IPS-18c (cell line): ENCODE measurements around the gene RPRM.
"Not testable (repeated sequence)": the region's sequence is repeated elsewhere in the genome, so short reads cannot be mapped to it uniquely, and the experiment has no call there.

Source experiments
- H3K4me3 ChIP-seq: 2 replicates; pipeline ENCODE4 v1.7.0; 2013; ENCODE audit warnings: low read depth, mild to moderate bottlenecking, low read length, moderate library complexity; ENCODE audit not compliant: insufficient read depth
- H3K9me3 ChIP-seq: one replicate; pipeline ENCODE4 v1.6.1; 2013; ENCODE audit warnings: mild to moderate bottlenecking, low read length, moderate library complexity; ENCODE audit not compliant: control insufficient read depth, insufficient read depth

The RPRM gene

GRCh38 chr2:153474407-153474806, 4.2 kb downstream of the RPRM start:
- H3K9me3 ChIP-seq, result no peaks in the 10 kb centered on the region
- no peak overlapping the region for H3K4me3 ChIP-seq

DNA sequence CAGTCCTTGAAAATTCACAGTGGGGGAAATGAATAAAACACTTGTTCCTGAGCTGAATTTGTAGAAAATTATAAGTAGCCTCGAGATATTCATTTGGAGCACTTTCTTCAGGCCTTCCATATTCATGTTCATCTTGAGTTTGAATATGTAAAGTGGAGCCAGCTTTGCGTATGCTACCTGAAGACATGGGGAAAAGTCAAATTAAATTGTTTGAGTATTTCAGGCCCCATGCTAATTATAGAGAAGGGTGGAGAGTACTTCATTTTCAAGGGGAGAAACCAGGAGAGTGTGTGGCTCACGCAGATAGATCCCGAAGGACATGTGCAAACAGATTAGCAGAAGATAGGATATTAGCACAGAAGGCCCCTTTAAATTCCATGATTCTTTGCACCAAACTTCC, 7.7 kb downstream of the RPRM start:
- Histone ChIP-seq H3K4me3 (no peak overlapping the region), H3K9me3 (no peaks in the 10 kb centered on the region)

DNA sequence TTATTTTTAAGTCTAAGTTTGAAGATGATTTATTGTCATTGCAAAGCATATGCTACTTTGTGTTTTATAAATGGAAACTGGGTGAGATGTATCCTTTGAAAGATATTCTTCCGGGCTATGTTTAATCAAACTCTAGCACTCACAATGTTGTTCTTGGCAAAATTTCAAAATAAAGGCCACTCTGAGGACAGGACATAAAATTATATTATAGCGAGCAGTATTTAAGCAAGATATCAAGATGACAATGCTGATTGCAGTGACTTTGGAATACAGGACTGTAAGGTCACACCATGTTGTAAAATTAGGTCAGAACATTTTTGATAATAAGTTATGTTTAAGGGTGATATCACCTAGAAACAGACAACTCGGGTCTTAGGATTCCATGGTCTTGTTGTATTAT, 14.2 kb downstream of the RPRM start:
- H3K9me3 ChIP-seq, result no peaks in the 10 kb centered on the region
- H3K4me3 ChIP-seq, result no peak overlapping the region

DNA sequence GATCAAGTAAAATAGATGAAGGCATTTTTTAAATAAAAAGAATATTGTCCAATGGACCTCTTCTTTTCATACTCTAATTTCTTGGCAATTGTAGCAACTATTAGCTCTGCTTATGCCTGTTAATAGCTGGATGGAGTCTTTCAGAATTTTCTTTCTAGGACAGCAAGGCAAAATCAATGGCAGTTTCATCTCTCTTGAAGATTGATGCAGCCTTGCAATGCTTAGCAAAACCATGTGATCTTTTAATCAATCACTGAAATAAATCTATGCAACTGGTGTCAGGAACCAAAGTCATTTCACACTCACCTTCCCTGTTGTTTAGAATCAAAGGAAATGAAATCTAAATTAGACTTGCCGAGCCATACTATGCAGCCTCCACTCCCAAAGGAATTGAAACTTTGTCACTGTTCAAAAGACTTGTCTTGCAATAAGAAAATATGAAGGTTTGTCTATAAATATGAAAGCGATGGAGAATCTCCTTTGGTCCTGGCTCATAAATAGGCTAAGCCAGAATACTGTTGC, 16.2 kb downstream of the RPRM start:
- Histone ChIP-seq H3K4me3 (no peak overlapping the region), H3K9me3 (no peaks in the 10 kb centered on the region)

DNA sequence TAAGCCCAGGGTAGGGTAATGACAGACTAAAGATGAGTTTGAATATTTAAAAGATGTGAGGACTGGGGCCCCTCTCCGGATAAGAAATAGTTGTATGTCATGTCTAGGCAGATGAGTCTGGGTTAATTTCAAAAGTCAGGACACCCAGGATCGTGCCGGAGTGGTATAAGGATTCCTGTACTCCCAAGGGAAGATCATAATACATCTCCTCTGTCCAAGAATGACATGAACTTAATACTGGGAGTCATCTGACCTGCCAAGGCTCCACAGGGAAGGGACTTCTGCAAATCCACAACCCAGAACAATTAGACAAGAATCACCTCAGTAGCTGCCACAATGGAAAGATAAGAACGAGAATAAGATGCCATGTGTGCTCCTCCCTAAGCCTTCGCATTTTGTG, 17.1 kb downstream of the RPRM start:
- Histone ChIP-seq H3K4me3 (no peak overlapping the region), H3K9me3 (no peaks in the 10 kb centered on the region)

DNA sequence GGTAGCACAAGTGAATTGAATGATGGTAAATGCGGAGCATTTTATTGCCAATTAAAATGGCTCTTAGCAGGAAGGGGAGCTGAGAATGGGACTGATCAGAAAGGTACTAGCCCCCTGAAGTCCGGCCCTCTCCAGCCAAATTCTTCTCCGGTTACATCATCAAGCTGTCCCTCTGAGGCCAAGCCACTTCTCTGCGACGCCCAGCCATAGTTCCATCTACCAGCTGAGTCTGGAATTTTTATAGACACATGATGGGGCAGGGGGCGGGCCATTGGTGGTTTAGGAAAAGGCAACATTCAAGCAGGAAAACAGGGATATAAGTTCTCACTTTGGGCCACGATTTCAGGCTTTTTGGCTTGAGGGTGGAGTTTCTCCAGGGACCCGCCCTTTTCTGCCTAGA, 22.7 kb downstream of the RPRM start:
- H3K4me3 ChIP-seq, result no peak overlapping the region
- no peaks in the 10 kb centered on the region for H3K9me3 ChIP-seq

DNA sequence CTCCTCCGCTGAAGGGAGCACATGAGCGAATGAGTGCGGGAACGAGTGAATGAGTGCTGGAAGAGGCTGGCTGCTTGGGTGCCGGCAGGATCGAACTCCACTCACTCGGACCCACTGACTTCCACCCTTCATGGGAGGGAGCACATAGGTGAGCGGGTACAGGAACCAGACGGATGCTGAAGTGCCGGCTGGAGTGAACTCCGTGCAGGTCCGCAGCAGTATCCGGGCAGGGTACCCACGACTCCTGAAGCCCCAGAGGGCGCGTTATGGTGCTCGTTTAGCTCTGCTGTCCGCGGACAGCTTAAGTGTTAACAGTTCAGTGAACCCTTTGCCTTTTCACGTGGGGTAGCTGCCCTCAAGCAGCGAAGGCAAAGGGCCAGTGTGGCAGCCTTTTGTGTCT, 23.2 kb downstream of the RPRM start:
- no peaks in the 10 kb centered on the region for H3K9me3 ChIP-seq
- H3K4me3 ChIP-seq, result no peak overlapping the region

DNA sequence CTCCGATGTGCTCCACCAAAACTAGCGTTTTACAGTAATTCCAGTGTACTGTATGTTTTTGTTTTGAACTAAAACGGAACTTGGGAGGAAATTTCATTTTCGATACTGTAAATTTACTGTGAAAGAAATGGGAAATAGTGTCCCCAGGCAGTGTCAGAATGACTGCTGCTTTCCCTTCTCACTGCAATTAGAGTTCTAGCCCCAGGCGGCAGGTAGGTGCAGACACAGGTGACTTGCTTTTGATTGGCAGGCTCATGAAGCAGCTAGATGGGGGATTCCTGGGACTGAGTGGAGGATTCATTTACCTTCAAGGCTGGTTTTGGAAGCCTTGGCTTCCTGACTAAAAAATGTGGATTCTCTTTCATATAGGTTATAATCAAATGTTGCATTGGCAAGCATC, 27.0 kb downstream of the RPRM start:
- H3K4me3 ChIP-seq, result no peak overlapping the region
- no peaks in the 10 kb centered on the region for H3K9me3 ChIP-seq

- Histone ChIP-seq H3K4me3 (no peak overlapping the region), H3K9me3 (peaks cover 8% of the 10 kb centered on the region)
Observed at GRCh38 chr2:153443106-153443505, 35.5 kb downstream of the RPRM start.

GRCh38 chr2:153442616-153443015, 35.9 kb downstream of the RPRM start:
- not testable (repeated sequence) for H3K9me3 ChIP-seq, H3K4me3 ChIP-seq

GRCh38 chr2:153440090-153440489, 38.5 kb downstream of the RPRM start:
- H3K9me3 ChIP-seq, H3K4me3 ChIP-seq: not testable (repeated sequence)

DNA sequence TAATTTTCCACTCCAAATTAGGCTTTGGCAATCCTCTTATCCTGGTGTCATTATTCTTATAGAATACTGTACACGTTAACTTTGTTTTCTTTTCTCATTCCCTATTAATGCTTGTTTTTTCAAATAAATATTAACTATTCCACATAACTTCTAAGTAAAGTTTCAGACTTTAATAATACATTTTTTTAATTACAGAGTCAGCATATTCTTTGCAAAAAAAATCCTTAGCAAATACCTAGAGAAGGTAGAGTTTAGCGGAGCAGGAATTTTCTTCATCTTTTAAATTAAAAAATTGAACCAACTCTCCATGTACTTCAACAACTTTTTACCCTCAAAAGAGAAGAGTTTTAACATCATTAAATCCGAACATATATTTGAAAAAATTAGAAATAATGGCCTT, 45.2 kb downstream of the RPRM start:
- Histone ChIP-seq H3K9me3 (no peaks in the 10 kb centered on the region), H3K4me3 (no peak overlapping the region)

DNA sequence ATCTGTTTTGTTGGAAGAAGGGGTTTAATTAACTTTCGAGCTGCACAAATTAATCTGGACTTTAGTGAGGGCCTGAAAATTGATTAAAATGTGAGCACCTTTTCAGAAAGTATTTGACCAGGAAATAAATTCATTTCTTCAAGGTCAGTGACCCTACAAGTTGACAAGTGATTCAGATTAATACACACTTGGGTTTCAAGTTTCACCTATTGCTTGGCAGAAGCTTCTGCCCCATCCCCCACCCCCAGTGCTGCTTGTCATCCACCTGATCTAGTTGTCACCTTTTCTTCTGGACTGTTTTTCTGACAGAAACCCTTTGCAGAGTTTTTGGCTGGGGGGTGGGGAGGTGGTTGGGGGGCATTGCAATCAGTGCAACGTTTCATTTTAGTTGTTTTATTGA, 46.2 kb downstream of the RPRM start:
- H3K4me3 ChIP-seq, result no peak overlapping the region
- no peaks in the 10 kb centered on the region for H3K9me3 ChIP-seq

- Histone ChIP-seq H3K4me3 (no peak overlapping the region), H3K9me3 (no peaks in the 10 kb centered on the region)
Observed at GRCh38 chr2:153431114-153431513, 47.4 kb downstream of the RPRM start.
